K562 (cell line): ENCODE measurements around the gene STX1B. TPM values are rescaled to one million over a fixed set of nuclear protein-coding genes. Genes with fewer than 3 reads are reported as not detected.

ENCODE experiments used
- DPF2 ChIP-seq: fragments of 450-650 bp; IDR thresholded peaks from 2 replicates; pipeline ENCODE4 v1.6.1; 2016
- EHMT2 ChIP-seq: fragments of 450-650 bp; IDR thresholded peaks from 2 replicates; pipeline ENCODE4 v1.6.1; 2018; ENCODE audit warnings: antibody characterized with exemption
- KDM2B ChIP-seq: fragments of 250-450 bp; sonication (Bioruptor Pico); IDR thresholded peaks from 2 replicates; pipeline ENCODE4 v1.8.0; 2021; ENCODE audit warnings: mild to moderate bottlenecking, moderate library complexity
- MBD2 ChIP-seq: sonication (generic); IDR thresholded peaks from 2 replicates; pipeline ENCODE4 v1.6.1; 2016; ENCODE audit warnings: low read depth, borderline replicate concordance
- NFATC3 ChIP-seq: fragments of 450-650 bp; IDR thresholded peaks from 2 replicates; pipeline ENCODE4 v1.6.1; 2017; ENCODE audit warnings: mild to moderate bottlenecking
- RB1 ChIP-seq: fragments of 450-650 bp; IDR thresholded peaks from 2 replicates; pipeline ENCODE4 v1.6.1; 2017; ENCODE audit warnings: low read depth, mild to moderate bottlenecking
- U2AF1 ChIP-seq: fragments of 200-400 bp; formaldehyde crosslinking; optimal IDR thresholded peaks from 2 replicates; pipeline ENCODE3; 2017; ENCODE audit warnings: mild to moderate bottlenecking, low read depth, low read length, moderate library complexity
- XRCC5 ChIP-seq: fragments of 200-400 bp; formaldehyde crosslinking; IDR thresholded peaks from 2 replicates; pipeline ENCODE4 v1.6.1; 2017; ENCODE audit warnings: low read depth, mild to moderate bottlenecking, low read length
- ZNF121 ChIP-seq: sonication (generic); formaldehyde crosslinking; conservative IDR thresholded peaks from 2 replicates; pipeline ENCODE4 v1.8.0; 2022; ENCODE audit warnings: missing genetic modification reagents
- ZNF780A ChIP-seq: fragments of 250-450 bp; sonication (Bioruptor Pico); IDR thresholded peaks from 2 replicates; pipeline ENCODE4 v1.5.0; 2021; ENCODE audit warnings: mild to moderate bottlenecking
- polyA plus RNA-seq, 8 experiments: library from polyadenylated mRNA; depleted of rRNA in 4 of 8; stranded (reverse) in 5 of 8; unstranded in 3 of 8; fragments of >200 nt; fragmentation: Nextera tagmentation in 2 of 8; fragmentation: Illumina TruSeq in 1 of 8; extraction: Ambion mirVana in 2 of 8; extraction: Trizol in 1 of 8; gene quantifications; 2 replicates each; pipeline versions ENCODE4 v1.2.1 to v1.2.3, GENCODE V29; 2011 to 2014; ENCODE audit warnings: inconsistent platforms in 1 of 8, missing spikeins in 1 of 8
- total RNA-seq, 7 experiments: library from RNA; depleted of rRNA in 6 of 7; stranded (reverse); fragments of >200 nt in 6 of 7; fragmentation: Illumina TruSeq in 2 of 7; extraction: Trizol in 2 of 7; gene quantifications; 2 replicates each; pipeline versions ENCODE4 v1.2.1 to v1.2.3, GENCODE V29; 2011 to 2021; ENCODE audit warnings: low replicate concordance in 1 of 7
- TF ChIP-seq, protein P1 (sequence below), 2 experiments: fragments of 450-650 bp; formaldehyde crosslinking in 1 of 2; IDR thresholded peaks; 2 replicates each; pipeline versions ENCODE4 v1.4.0 to v1.6.1; 2014 to 2020; ENCODE audit warnings: mild to moderate bottlenecking in 2 of 2, borderline replicate concordance in 1 of 2, low read depth in 1 of 2
- TF ChIP-seq, protein P2 (sequence below): sonication (generic); formaldehyde crosslinking; IDR thresholded peaks from 2 replicates; pipeline ENCODE4 v1.8.0; 2022; ENCODE audit warnings: mild to moderate bottlenecking, low read depth, missing genetic modification reagents
- TF ChIP-seq, protein P3 (sequence below): fragments of 250-450 bp; sonication (Bioruptor Pico); IDR thresholded peaks from 2 replicates; pipeline ENCODE4 v1.8.0; 2021; ENCODE audit warnings: moderate library complexity, mild to moderate bottlenecking, inconsistent platforms

The STX1B gene
- total and polyA plus RNA-seq, 9 of the 15 experiments (the other 6 are each of a cell fraction or from before 2014, with no cell fraction given), result 0.07 to 2.5 (median 0.86) TPM

DNA sequence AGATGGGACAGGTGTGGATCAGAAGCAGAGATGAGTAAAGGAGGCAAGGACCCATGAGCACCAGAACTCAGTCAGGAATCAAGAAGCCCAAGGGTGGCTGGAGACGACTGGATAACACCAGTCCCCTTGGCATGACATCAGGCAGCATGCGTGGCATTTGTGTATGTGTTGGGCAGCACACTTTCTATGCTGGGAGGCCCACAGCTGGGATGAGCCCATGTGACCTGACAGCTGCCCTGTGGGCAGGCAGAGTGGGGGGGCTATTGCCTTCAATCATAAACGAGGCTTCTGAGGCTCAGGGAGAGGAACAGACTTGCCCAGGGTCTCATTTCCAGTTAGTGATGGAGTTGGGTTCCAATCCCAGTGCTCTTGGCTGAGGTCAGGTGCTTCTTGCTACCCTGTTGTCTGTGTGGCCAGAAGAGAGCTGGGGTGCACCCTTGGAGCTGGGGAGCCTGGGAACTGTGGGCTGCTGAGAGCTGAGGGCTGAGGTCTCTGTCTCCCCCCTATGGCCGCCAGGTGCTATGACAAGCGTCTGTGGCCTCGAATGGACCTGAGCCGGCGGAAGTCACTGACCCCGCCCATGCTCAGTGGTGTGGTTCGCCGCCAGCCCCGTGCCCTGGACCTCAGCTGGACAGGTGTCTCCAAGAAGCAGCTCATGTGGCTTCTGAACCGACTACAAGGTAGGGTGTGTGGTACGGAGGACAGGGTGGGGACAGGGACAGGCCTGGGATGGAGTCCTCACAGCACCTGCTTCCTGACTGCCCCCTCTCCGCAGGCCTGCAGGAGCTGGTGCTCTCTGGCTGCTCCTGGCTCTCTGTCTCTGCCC lies 68.6 kb downstream of the STX1B start (continued):
- TF ChIP-seq, protein P1, sequence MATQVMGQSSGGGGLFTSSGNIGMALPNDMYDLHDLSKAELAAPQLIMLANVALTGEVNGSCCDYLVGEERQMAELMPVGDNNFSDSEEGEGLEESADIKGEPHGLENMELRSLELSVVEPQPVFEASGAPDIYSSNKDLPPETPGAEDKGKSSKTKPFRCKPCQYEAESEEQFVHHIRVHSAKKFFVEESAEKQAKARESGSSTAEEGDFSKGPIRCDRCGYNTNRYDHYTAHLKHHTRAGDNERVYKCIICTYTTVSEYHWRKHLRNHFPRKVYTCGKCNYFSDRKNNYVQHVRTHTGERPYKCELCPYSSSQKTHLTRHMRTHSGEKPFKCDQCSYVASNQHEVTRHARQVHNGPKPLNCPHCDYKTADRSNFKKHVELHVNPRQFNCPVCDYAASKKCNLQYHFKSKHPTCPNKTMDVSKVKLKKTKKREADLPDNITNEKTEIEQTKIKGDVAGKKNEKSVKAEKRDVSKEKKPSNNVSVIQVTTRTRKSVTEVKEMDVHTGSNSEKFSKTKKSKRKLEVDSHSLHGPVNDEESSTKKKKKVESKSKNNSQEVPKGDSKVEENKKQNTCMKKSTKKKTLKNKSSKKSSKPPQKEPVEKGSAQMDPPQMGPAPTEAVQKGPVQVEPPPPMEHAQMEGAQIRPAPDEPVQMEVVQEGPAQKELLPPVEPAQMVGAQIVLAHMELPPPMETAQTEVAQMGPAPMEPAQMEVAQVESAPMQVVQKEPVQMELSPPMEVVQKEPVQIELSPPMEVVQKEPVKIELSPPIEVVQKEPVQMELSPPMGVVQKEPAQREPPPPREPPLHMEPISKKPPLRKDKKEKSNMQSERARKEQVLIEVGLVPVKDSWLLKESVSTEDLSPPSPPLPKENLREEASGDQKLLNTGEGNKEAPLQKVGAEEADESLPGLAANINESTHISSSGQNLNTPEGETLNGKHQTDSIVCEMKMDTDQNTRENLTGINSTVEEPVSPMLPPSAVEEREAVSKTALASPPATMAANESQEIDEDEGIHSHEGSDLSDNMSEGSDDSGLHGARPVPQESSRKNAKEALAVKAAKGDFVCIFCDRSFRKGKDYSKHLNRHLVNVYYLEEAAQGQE (IDR thresholded peaks at IDR 0.05; ENCODE audit: borderline replicate concordance), result peak; percentile 60; the same call in 1 of the 2 replicates
- TF ChIP-seq, protein P1 (CRISPR knock-in tag; IDR thresholded peaks at IDR 0.05; ENCODE audit: low read depth), result no peak
- TF ChIP-seq ZNF780A (CRISPR knock-in tag) (no peak), EHMT2 (no peak), MBD2 (no peak), ZNF121 (no peak), XRCC5 (peak; percentile 76; the same call in 1 of the 2 replicates), KDM2B (CRISPR knock-in tag) (no peak), DPF2 (no peak), U2AF1 (no peak), RB1 (peak; percentile 60; the same call in 1 of the 2 replicates), NFATC3 (no peak)
- TF ChIP-seq, protein P2, sequence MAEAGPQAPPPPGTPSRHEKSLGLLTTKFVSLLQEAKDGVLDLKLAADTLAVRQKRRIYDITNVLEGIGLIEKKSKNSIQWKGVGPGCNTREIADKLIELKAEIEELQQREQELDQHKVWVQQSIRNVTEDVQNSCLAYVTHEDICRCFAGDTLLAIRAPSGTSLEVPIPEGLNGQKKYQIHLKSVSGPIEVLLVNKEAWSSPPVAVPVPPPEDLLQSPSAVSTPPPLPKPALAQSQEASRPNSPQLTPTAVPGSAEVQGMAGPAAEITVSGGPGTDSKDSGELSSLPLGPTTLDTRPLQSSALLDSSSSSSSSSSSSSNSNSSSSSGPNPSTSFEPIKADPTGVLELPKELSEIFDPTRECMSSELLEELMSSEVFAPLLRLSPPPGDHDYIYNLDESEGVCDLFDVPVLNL (CRISPR knock-in tag), result no peak
- TF ChIP-seq, protein P3, sequence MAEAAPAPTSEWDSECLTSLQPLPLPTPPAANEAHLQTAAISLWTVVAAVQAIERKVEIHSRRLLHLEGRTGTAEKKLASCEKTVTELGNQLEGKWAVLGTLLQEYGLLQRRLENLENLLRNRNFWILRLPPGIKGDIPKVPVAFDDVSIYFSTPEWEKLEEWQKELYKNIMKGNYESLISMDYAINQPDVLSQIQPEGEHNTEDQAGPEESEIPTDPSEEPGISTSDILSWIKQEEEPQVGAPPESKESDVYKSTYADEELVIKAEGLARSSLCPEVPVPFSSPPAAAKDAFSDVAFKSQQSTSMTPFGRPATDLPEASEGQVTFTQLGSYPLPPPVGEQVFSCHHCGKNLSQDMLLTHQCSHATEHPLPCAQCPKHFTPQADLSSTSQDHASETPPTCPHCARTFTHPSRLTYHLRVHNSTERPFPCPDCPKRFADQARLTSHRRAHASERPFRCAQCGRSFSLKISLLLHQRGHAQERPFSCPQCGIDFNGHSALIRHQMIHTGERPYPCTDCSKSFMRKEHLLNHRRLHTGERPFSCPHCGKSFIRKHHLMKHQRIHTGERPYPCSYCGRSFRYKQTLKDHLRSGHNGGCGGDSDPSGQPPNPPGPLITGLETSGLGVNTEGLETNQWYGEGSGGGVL (CRISPR knock-in tag), result no peak
